ENCODE measurements around the gene CCDC71L. TPM values are rescaled to one million over a fixed set of nuclear protein-coding genes. Genes with fewer than 3 reads are reported as not detected.
A peak's percentile ranks its signal among the peaks of the same experiment; 100 is the strongest.

Gene CCDC71L
- total and polyA plus RNA-seq, 2 of the 4 experiments (the other 2 are of a cell fraction) = 19.7 to 20.6 TPM

GRCh38 chr7:106620676-106621075 is 40.3 kb downstream of the CCDC71L start:
- no peak overlapping the region for H2AK5ac ChIP-seq (ENCODE audit: low read depth, low read length)
- H3K4ac ChIP-seq (ENCODE audit: low read depth, low read length) = no peak overlapping the region
- ChIA-PET POLR2A (ENCODE audit: unreplicated experiment) (no interaction called here), CTCF (no interaction called here)
- no peaks in the 10 kb centered on the region for H3K36me3 ChIP-seq (ENCODE audit: control insufficient read depth, insufficient read depth, low read length)
- dilution Hi-C loops (cut with HindIII; ENCODE audit: low sequenced_read_pairs, unreplicated experiment) (no loop called here), intact Hi-C loops (cut with micrococcal nuclease) (no loop called here), in situ Hi-C loops (cut with MboI; ENCODE audit: low sequenced_read_pairs) (no loop called here)
- peaks cover 7% of the 10 kb centered on the region; the same call in 1 of the 2 replicates for H3K9me3 ChIP-seq (ENCODE audit: control insufficient read depth, insufficient read depth, low read length)
- no peak overlapping the region for H4K91ac ChIP-seq (ENCODE audit: insufficient read depth, low read depth, low read length)
- no peak overlapping the region for H2BK20ac ChIP-seq (ENCODE audit: low read depth, low read length)
- ATAC-seq (ENCODE audit: low read depth) (no peak), DNase-seq (no peak)
- H4K8ac ChIP-seq (ENCODE audit: low read depth in 2 of 2, low read length in 2 of 2) = no peak overlapping the region
- H3K56ac ChIP-seq (ENCODE audit: extremely low read depth, insufficient read depth, low read length) = no peak overlapping the region
- peaks cover 3% of the 10 kb centered on the region for H4K20me1 ChIP-seq (ENCODE audit: insufficient read depth, low read length)
- H2BK15ac ChIP-seq (ENCODE audit: low read depth, low read length) = no peak overlapping the region
- H3K27me3 ChIP-seq (ENCODE audit: control insufficient read depth, insufficient read depth, low read length) = no peaks in the 10 kb centered on the region
- TF ChIP-seq CEBPB (IDR thresholded peaks at IDR 0.05; ENCODE audit: low read depth, low read length) (peak; percentile 44; the same call in 1 of the 2 replicates), SMC3 (IDR thresholded peaks at IDR 0.05; ENCODE audit: low read depth, low read length) (no peak), POLR2A (IDR thresholded peaks at IDR 0.05; ENCODE audit: low read depth, low read length) (no peak), RAD21 (IDR thresholded peaks at IDR 0.05; ENCODE audit: low read length) (no peak), FOS (IDR thresholded peaks at IDR 0.05; ENCODE audit: low read depth, low read length) (no peak)
- H2BK120ac ChIP-seq (ENCODE audit: low read depth, low read length) = no peak overlapping the region
- no peak overlapping the region for H3K23ac ChIP-seq (ENCODE audit: low read depth, low read length)
- H3K79me1 ChIP-seq (ENCODE audit: low read depth in 1 of 2, low read length in 2 of 2) = peaks cover 0 to 14% of the 10 kb centered on the region in 2 experiments; a peak in 2 of 4 replicates
- no peak overlapping the region for H3K9ac ChIP-seq (ENCODE audit: low read depth, low read length)
- peaks cover 15% of the 10 kb centered on the region for H3K4me1 ChIP-seq (ENCODE audit: control insufficient read depth, insufficient read depth, low read length)
- BruUV-seq (replicated peaks) = no TSS peak
- no peak overlapping the region for H3K4me2 ChIP-seq (ENCODE audit: low read depth, low read length)
- H4K5ac ChIP-seq (ENCODE audit: low read depth, low read length) = no peak overlapping the region
- H2AK9ac ChIP-seq (replicated peaks; ENCODE audit: low read depth, low read length, poor library complexity) = no peak overlapping the region
- H3K18ac ChIP-seq (ENCODE audit: low read depth, low read length) = no peak overlapping the region
- H3K9me1 ChIP-seq (ENCODE audit: insufficient read depth, low read length) = peaks cover under 1% of the 10 kb centered on the region; the same call in 1 of the 2 replicates
- no peak overlapping the region for H3K14ac ChIP-seq (replicated peaks; ENCODE audit: low read depth, low read length)
- H2BK5ac ChIP-seq (ENCODE audit: low read depth, low read length, poor library complexity, severe bottlenecking) = no peak overlapping the region
- no peak overlapping the region for H2AFZ ChIP-seq (replicated peaks; ENCODE audit: low read length, poor library complexity)
- H3K4me3 ChIP-seq (ENCODE audit: insufficient read depth, low read depth, low read length) = no peak overlapping the region
- WGBS, 2 experiments (ENCODE audit: extremely low coverage in 2 of 2, insufficient read length in 1 of 2) = no CpG with 5 or more reads among the region's 2 CpGs
- H3K27ac ChIP-seq (ENCODE audit: insufficient read depth, low read length) = no peak overlapping the region

Measured in IMR-90 (cell line).